Neuronal stem cell (in vitro differentiated cells): ENCODE data around the gene PDGFRA.

Experiments
- DNase-seq: peaks from one replicate; pipeline ENCODE4 v3.0.0-alpha.2; 2013; ENCODE audit warnings: low spot score
- H2AFZ ChIP-seq: one replicate; pipeline ENCODE4 v1.6.1; 2013; ENCODE audit warnings: mild to moderate bottlenecking, low read length, inconsistent platforms
- H2AK5ac ChIP-seq: 2 replicates; pipeline ENCODE4 v1.6.1; 2013; ENCODE audit warnings: low read depth, mild to moderate bottlenecking, inconsistent platforms, low read length, moderate library complexity, mixed read lengths
- H2BK120ac ChIP-seq: 2 replicates; pipeline ENCODE4 v1.6.1; 2013; ENCODE audit warnings: low read depth, mild to moderate bottlenecking, inconsistent platforms, low read length, moderate library complexity, mixed read lengths
- H2BK12ac ChIP-seq: one replicate; pipeline ENCODE4 v1.6.1; 2013; ENCODE audit warnings: low read length, inconsistent platforms
- H2BK15ac ChIP-seq: 2 replicates; pipeline ENCODE4 v1.6.1; 2013; ENCODE audit warnings: mild to moderate bottlenecking, low read length, inconsistent platforms, mixed read lengths
- H2BK5ac ChIP-seq: one replicate; pipeline ENCODE4 v1.6.1; 2013; ENCODE audit warnings: inconsistent platforms, mild to moderate bottlenecking, low read length, moderate library complexity
- H3K14ac ChIP-seq: one replicate; pipeline ENCODE4 v1.6.1; 2013; ENCODE audit warnings: low read length, inconsistent platforms
- H3K18ac ChIP-seq: 2 replicates; pipeline ENCODE4 v1.6.1; 2013; ENCODE audit warnings: low read length, inconsistent platforms
- H3K23ac ChIP-seq: 2 replicates; pipeline ENCODE4 v1.6.1; 2013; ENCODE audit warnings: low read depth, mild to moderate bottlenecking, mixed read lengths, low read length, inconsistent platforms; ENCODE audit not compliant: poor library complexity
- H3K27ac ChIP-seq: replicated peaks from 3 replicates; pipeline ENCODE4 v1.5.1; 2013; ENCODE audit warnings: low read length, inconsistent platforms
- H3K27me3 ChIP-seq, 3 experiments: 2 replicates each; pipeline ENCODE4 v1.6.1; 2013; ENCODE audit warnings: low read length in 3 of 3, mild to moderate bottlenecking in 2 of 3, inconsistent platforms in 1 of 3, low read depth in 1 of 3, mixed read lengths in 1 of 3, moderate library complexity in 1 of 3; ENCODE audit not compliant: control insufficient read depth in 3 of 3, insufficient read depth in 3 of 3
- H3K36me3 ChIP-seq, 2 donors: replicated peaks in 1 of 2; 2 replicates each; pipeline ENCODE4 v1.6.1; 2013; ENCODE audit warnings: low read length in 2 of 2; ENCODE audit not compliant: control insufficient read depth in 2 of 2, insufficient read depth in 2 of 2
- H3K4ac ChIP-seq: 2 replicates; pipeline ENCODE4 v1.6.1; 2013; ENCODE audit warnings: inconsistent platforms, mild to moderate bottlenecking, low read length, moderate library complexity
- H3K4me1 ChIP-seq, 2 donors: 1 replicate in 1 of 2; 2 replicates in 1 of 2; pipeline ENCODE4 v1.6.1; 2013; ENCODE audit warnings: low read length in 2 of 2, low read depth in 1 of 2; ENCODE audit not compliant: control insufficient read depth in 2 of 2, insufficient read depth in 1 of 2
- H3K4me2 ChIP-seq: one replicate; pipeline ENCODE4 v1.6.1; 2013; ENCODE audit warnings: mild to moderate bottlenecking, low read length, inconsistent platforms; ENCODE audit not compliant: insufficient read depth, poor library complexity, severe bottlenecking
- H3K4me3 ChIP-seq, 2 donors: 2 replicates each; pipeline ENCODE4 v1.5.1; 2013; ENCODE audit warnings: low read length in 2 of 2, mild to moderate bottlenecking in 2 of 2, inconsistent platforms in 1 of 2, moderate library complexity in 1 of 2
- H3K79me1 ChIP-seq: one replicate; pipeline ENCODE4 v1.6.1; 2013; ENCODE audit warnings: low read depth, mild to moderate bottlenecking, inconsistent platforms, low read length, moderate library complexity
- H3K9ac ChIP-seq: one replicate; pipeline ENCODE4 v1.6.1; 2013; ENCODE audit warnings: mild to moderate bottlenecking, low read depth, low read length, inconsistent platforms; ENCODE audit not compliant: poor library complexity
- H3K9me3 ChIP-seq, 2 donors: replicated peaks in 1 of 2; 2 replicates each; pipeline versions ENCODE3 to v1.6.1; 2013; ENCODE audit warnings: low read length in 2 of 2, mild to moderate bottlenecking in 2 of 2, inconsistent platforms in 1 of 2, low read depth in 1 of 2, mixed read lengths in 1 of 2, moderate library complexity in 1 of 2; ENCODE audit not compliant: control insufficient read depth in 2 of 2, insufficient read depth in 1 of 2
- H4K8ac ChIP-seq: one replicate; pipeline ENCODE4 v1.6.1; 2013; ENCODE audit warnings: low read depth, mild to moderate bottlenecking, inconsistent platforms, low read length, moderate library complexity
- H4K91ac ChIP-seq: one replicate; pipeline ENCODE4 v1.6.1; 2013; ENCODE audit warnings: low read length, low read depth, mild to moderate bottlenecking, inconsistent platforms; ENCODE audit not compliant: poor library complexity
- WGBS, 2 donors: extraction: QIAGEN DNeasy Blood & Tissue Kit; methylation state at CpG; one replicate each; pipeline ENCODE4 v1.1.7; 2013; ENCODE audit warnings: missing lambda C conversion rate in 2 of 2, mixed read lengths in 1 of 2; ENCODE audit not compliant: insufficient read length in 2 of 2, insufficient replicate concordance in 1 of 2; ENCODE audit errors: extremely low coverage in 2 of 2; 5-methylcytosine and 5-hydroxymethylcytosine counted together

The PDGFRA gene

DNA sequence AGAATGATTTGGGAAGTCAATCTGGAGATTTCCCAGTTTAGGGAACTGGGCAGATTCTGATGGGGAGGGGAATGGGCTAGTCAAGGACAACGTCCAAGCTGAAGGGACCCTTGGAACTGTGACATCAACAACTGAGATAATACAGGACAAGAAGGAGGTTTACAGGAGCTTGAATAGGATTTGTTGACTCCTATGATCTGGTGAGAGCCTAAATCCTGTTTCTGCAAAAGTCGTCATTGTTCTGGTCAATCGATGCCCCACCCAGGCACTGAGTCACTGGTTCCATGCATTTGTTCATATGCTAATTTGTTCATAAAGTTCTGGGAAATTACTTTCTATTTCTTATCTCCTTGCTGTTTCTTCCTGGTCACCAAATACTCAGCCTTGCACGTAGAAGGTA, 15.3 kb upstream of the PDGFRA start:
- H3K79me1 ChIP-seq: no peaks in the 10 kb centered on the region
- no peak overlapping the region for H4K8ac ChIP-seq
- H3K9me3 ChIP-seq: no peaks in the 10 kb centered on the region
- no peak overlapping the region for H3K4ac ChIP-seq
- H3K9ac ChIP-seq: no peak overlapping the region
- no peak overlapping the region for H2AFZ ChIP-seq
- no peak overlapping the region for H3K4me2 ChIP-seq
- no peak for DNase-seq
- no peaks in the 10 kb centered on the region for H3K4me1 ChIP-seq
- H3K23ac ChIP-seq: no peak overlapping the region
- H3K36me3 ChIP-seq: no peaks in the 10 kb centered on the region
- no CpG with 5 or more reads among the region's 4 CpGs for WGBS, 2 donors
- H2BK15ac ChIP-seq: no peak overlapping the region
- no peak overlapping the region for H2BK12ac ChIP-seq
- peaks cover 0 to 24% (median 4%) of the 10 kb centered on the region in 3 experiments for H3K27me3 ChIP-seq
- no peak overlapping the region for H2BK5ac ChIP-seq
- H2AK5ac ChIP-seq: no peak overlapping the region
- H4K91ac ChIP-seq: no peak overlapping the region
- H3K27ac ChIP-seq: no peak overlapping the region
- no peak overlapping the region for H2BK120ac ChIP-seq
- no peak overlapping the region for H3K14ac ChIP-seq
- H3K18ac ChIP-seq: no peak overlapping the region
- H3K4me3 ChIP-seq: no peak overlapping the region

DNA sequence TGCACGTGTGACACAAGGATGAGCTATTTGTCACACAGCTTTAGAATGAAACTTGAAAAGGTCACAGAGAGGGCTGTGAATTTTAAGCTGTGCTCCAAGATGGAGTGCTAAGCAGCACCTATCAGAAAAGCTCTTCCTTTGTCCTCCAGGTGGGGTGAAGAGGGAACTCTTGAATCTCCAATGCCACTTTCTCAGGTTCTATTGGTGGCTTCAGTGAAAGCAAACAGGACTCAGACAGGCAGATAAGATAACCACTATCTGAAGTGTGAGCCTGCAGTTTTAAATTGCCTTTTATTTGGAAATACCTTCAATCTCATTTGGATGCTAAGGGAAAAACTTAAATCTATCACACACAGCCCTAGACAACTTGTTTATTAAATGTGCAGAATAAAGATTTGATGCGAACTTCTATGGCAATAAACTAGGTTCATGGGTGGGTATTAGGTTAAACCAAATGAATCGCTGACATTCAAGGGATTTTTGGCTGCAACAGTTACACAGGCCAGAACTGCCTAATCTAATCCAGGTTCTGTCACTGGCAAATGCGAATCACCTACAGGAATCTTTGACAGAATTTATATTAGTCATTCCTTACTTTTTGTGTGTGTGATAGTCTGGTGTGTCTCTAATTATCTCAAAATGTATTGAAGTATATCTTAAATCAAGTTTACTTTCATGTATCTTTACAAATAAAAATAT, 13.6 kb upstream of the PDGFRA start:
- H3K4me2 ChIP-seq: no peak overlapping the region
- no peaks in the 10 kb centered on the region for H3K9me3 ChIP-seq
- H3K4me3 ChIP-seq: no peak overlapping the region
- H3K23ac ChIP-seq: no peak overlapping the region
- no peaks in the 10 kb centered on the region for H3K79me1 ChIP-seq
- H4K8ac ChIP-seq: no peak overlapping the region
- no peak overlapping the region for H3K18ac ChIP-seq
- H3K27ac ChIP-seq: no peak overlapping the region
- no peaks in the 10 kb centered on the region for H3K36me3 ChIP-seq
- no peak overlapping the region for H2BK12ac ChIP-seq
- no peak overlapping the region for H3K4ac ChIP-seq
- H3K27me3 ChIP-seq: peaks cover 0 to 37% (median 4%) of the 10 kb centered on the region in 3 experiments
- H2BK120ac ChIP-seq: no peak overlapping the region
- WGBS, 2 donors: no CpG with 5 or more reads among the region's 4 CpGs
- H4K91ac ChIP-seq: no peak overlapping the region
- H2BK5ac ChIP-seq: no peak overlapping the region
- no peak overlapping the region for H2AK5ac ChIP-seq
- no peak overlapping the region for H2AFZ ChIP-seq
- H2BK15ac ChIP-seq: no peak overlapping the region
- H3K9ac ChIP-seq: no peak overlapping the region
- no peak for DNase-seq
- no peak overlapping the region for H3K14ac ChIP-seq
- H3K4me1 ChIP-seq: no peaks in the 10 kb centered on the region

DNA sequence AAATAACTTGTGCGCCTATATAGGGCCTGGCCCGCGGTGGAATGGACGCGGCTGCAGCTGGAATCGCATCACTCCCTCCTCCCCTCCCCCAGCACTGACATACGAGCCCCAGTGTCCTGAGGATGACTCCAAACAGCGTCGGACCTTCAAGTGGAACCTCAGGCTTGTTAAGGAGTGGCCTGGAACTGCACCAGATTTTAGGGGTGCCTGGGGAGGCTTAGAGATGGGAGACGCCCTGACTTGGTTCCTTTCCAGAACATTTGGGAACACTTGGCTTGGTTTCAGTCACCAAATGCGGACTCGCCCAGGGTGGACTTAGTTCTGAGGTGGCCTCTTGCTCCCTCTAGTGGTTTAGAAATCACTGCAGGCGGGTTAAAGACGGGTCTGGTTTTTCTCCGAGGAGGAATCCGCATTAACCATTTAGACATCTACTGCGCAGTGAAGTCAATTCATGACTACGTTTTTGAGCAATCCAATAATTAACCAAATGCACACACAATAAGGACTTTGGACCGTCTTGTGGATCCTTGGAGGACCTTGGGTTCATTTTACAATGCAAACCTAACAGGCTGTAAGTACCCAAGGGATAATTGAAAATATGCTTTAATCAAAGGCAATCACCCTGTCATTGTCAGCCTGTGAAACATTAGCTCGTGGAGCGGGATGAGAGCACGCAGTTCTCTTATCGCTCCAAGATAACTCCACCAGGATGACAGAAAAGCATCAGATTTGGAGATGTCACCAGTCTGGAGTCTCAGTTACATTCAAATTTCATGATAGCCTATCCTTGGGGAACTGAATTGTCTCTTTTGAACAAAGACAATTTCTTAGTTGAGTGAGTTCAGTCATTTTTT, 11.2 kb upstream of the PDGFRA start:
- no peak overlapping the region for H3K4ac ChIP-seq
- peak overlapping the region; percentile 92 for H2AFZ ChIP-seq
- H3K9me3 ChIP-seq: no peaks in the 10 kb centered on the region
- H2BK120ac ChIP-seq: no peak overlapping the region
- WGBS, 2 donors: no CpG with 5 or more reads among the region's 23 CpGs
- no peak overlapping the region for H3K18ac ChIP-seq
- H4K91ac ChIP-seq: no peak overlapping the region
- H3K27ac ChIP-seq: no peak overlapping the region
- peak overlapping the region; percentile 21 to 68 for H3K4me3 ChIP-seq
- H3K4me1 ChIP-seq: no peaks in the 10 kb centered on the region
- peak overlapping the region; percentile 63 for H3K4me2 ChIP-seq
- H3K9ac ChIP-seq: no peak overlapping the region
- no peak overlapping the region for H2BK12ac ChIP-seq
- no peak overlapping the region for H4K8ac ChIP-seq
- no peak overlapping the region for H2BK15ac ChIP-seq
- no peak overlapping the region for H2AK5ac ChIP-seq
- DNase-seq: peak; percentile 79
- H3K23ac ChIP-seq: no peak overlapping the region
- H3K36me3 ChIP-seq: no peaks in the 10 kb centered on the region
- no peak overlapping the region for H2BK5ac ChIP-seq
- H3K79me1 ChIP-seq: no peaks in the 10 kb centered on the region
- no peak overlapping the region for H3K14ac ChIP-seq
- peaks cover 0 to 44% (median 4%) of the 10 kb centered on the region in 3 experiments for H3K27me3 ChIP-seq

DNA sequence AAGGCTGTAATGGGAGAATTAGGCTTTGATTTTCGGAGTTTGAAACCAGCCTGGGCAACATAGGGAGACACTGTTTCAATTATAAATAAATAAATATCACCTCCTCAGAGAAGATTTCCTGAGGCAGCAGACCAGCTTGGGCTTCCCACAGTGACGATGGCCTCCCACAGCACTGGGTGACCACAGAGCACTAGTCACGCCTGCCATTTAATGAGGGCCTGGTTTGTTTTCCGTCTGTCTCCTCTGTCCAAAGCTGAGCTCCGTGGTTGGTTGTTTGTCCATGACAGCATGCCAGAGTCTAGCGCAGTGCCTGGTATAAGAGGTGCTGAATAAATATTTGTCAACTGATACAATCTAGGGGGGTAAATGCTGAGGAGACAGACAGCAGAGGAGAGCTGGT, 10.4 kb upstream of the PDGFRA start:
- Histone ChIP-seq H3K18ac (no peak overlapping the region), H3K4me2 (no peak overlapping the region), H2AFZ (no peak overlapping the region), H3K9me3 (no peaks in the 10 kb centered on the region), H3K23ac (no peak overlapping the region), H2BK120ac (no peak overlapping the region), H3K4me1 (no peaks in the 10 kb centered on the region), H3K36me3 (no peaks in the 10 kb centered on the region), H2BK12ac (no peak overlapping the region), H4K8ac (no peak overlapping the region), H2BK5ac (no peak overlapping the region), H3K9ac (no peak overlapping the region), H3K27me3 (peaks cover 0 to 37% (median 7%) of the 10 kb centered on the region in 3 experiments), H3K79me1 (no peaks in the 10 kb centered on the region), H2AK5ac (no peak overlapping the region), H3K27ac (no peak overlapping the region), H2BK15ac (no peak overlapping the region), H4K91ac (no peak overlapping the region), H3K4me3 (no peak overlapping the region), H3K14ac (no peak overlapping the region), H3K4ac (no peak overlapping the region)
- DNase-seq: no peak
- no CpG with 5 or more reads among the region's 6 CpGs for whole genome bisulfite sequencing, 2 donors
